ENCODE data around the gene SHANK3. TPM values are rescaled to one million over a fixed set of nuclear protein-coding genes. Genes with fewer than 3 reads are reported as not detected.

Gene SHANK3
- total and polyA plus RNA-seq, 2 of the 8 experiments (the other 6 are each of a cell fraction or from before 2014, with no cell fraction given), result 1.5 to 6.0 TPM

DNA sequence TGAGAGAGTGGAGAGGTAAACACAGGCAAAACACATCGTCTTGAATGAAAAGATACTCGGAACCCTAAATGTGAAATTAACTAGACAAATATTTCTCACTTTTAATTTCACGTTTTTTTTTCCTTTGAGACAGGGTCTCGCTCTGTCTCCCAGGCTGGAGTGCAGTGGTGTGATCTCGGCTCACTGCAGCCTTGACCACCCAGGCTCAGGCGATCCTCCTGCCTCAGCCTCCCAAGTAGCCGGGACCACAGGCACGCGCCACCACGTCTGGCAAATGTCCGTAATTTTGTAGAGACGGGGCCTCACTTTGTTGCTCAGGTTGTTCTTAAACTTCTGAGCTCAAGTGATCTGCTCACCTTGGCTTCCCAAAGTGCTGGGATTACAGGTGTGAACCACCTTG is 7.4 kb upstream of the SHANK3 start:
- no peak for FAIRE-seq
- no peaks in the 10 kb centered on the region for H3K4me1 ChIP-seq (replicated peaks in 1 of 4; ENCODE audit: control insufficient read depth in 3 of 4, insufficient read depth in 4 of 4, low read length in 3 of 4)
- TF ChIP-seq CBX5 (IDR thresholded peaks at IDR 0.05; ENCODE audit: low read depth, low read length), result no peak
- TF ChIP-seq JUND (IDR thresholded peaks at IDR 0.05; ENCODE audit: low read length), result no peak
- no peak for TF ChIP-seq KDM4A (IDR thresholded peaks at IDR 0.05; ENCODE audit: low read depth, low read length, severe bottlenecking)
- TF ChIP-seq SIRT6 (IDR thresholded peaks at IDR 0.05; ENCODE audit: low read length), result no peak
- TF ChIP-seq, protein P1, sequence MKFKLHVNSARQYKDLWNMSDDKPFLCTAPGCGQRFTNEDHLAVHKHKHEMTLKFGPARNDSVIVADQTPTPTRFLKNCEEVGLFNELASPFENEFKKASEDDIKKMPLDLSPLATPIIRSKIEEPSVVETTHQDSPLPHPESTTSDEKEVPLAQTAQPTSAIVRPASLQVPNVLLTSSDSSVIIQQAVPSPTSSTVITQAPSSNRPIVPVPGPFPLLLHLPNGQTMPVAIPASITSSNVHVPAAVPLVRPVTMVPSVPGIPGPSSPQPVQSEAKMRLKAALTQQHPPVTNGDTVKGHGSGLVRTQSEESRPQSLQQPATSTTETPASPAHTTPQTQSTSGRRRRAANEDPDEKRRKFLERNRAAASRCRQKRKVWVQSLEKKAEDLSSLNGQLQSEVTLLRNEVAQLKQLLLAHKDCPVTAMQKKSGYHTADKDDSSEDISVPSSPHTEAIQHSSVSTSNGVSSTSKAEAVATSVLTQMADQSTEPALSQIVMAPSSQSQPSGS (IDR thresholded peaks at IDR 0.05; ENCODE audit: low read length), result no peak
- no peak for TF ChIP-seq RFX5 (IDR thresholded peaks at IDR 0.05; ENCODE audit: borderline replicate concordance, low read depth, low read length)
- TF ChIP-seq HDAC6 (IDR thresholded peaks at IDR 0.05; ENCODE audit: low read depth, low read length), result no peak
- no peak for TF ChIP-seq TEAD4 (IDR thresholded peaks at IDR 0.05; ENCODE audit: low read depth, low read length)
- TF ChIP-seq, protein P2, sequence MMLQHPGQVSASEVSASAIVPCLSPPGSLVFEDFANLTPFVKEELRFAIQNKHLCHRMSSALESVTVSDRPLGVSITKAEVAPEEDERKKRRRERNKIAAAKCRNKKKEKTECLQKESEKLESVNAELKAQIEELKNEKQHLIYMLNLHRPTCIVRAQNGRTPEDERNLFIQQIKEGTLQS (IDR thresholded peaks at IDR 0.05; ENCODE audit: insufficient read depth, low read depth, low read length), result no peak
- TF ChIP-seq KDM1A (IDR thresholded peaks at IDR 0.05; ENCODE audit: borderline replicate concordance, low read length), result no peak
- TF ChIP-seq BACH1 (IDR thresholded peaks at IDR 0.05; ENCODE audit: low read length), result no peak

More for the DNA sequence above, 7.4 kb upstream of the SHANK3 start:
- no peak overlapping the region for H4K5ac ChIP-seq (ENCODE audit: insufficient read length, low read depth, low read length)
- DNase-seq (ENCODE audit: low read depth in 1 of 2, low spot score in 2 of 2), result no peak
- H3K9ac ChIP-seq (replicated peaks in 1 of 4; ENCODE audit: extremely low read depth in 1 of 4, low read depth in 3 of 4, low read length in 3 of 4), result no peak overlapping the region
- H2AFZ ChIP-seq (ENCODE audit: low read length), result no peak overlapping the region
- no peak overlapping the region for H2AK5ac ChIP-seq (ENCODE audit: low read depth, low read length)
- H2BK5ac ChIP-seq (ENCODE audit: low read depth, low read length), result no peak overlapping the region
- no peaks in the 10 kb centered on the region; a peak in 1 of 4 replicates for H3K9me3 ChIP-seq (ENCODE audit: insufficient read depth in 2 of 2, low read depth in 1 of 2, low read length in 1 of 2)
- WGBS, 2 experiments (ENCODE audit: extremely low coverage in 1 of 2, insufficient coverage in 1 of 2, insufficient read length in 1 of 2, insufficient replicate concordance in 2 of 2, low coverage in 1 of 2, low lambda C conversion rate in 2 of 2, missing lambda C conversion rate in 1 of 2), result 81% methylated on average over 10 of the region's 12 CpGs; no CpG with 5 or more reads in 1 of the 2 experiments
- no peaks in the 10 kb centered on the region for H3K79me1 ChIP-seq (ENCODE audit: low read depth, low read length)
- H2BK15ac ChIP-seq (ENCODE audit: low read length), result no peak overlapping the region
- no peak overlapping the region for H3K27ac ChIP-seq (ENCODE audit: low read depth, low read length)
- H2BK20ac ChIP-seq (ENCODE audit: low read length), result no peak overlapping the region
- no peak overlapping the region for H2BK12ac ChIP-seq (ENCODE audit: low read depth, low read length)
- no peak overlapping the region for H3K23ac ChIP-seq (ENCODE audit: insufficient read length)
- H4K91ac ChIP-seq (replicated peaks; ENCODE audit: insufficient read length, low read length), result no peak overlapping the region
- no peak overlapping the region for H3K14ac ChIP-seq (ENCODE audit: insufficient read length)
- no peak overlapping the region for H2BK120ac ChIP-seq (replicated peaks; ENCODE audit: low read depth, low read length)
- H3K4ac ChIP-seq (replicated peaks; ENCODE audit: insufficient read length, low read depth, low read length), result no peak overlapping the region
- no peaks in the 10 kb centered on the region for H4K20me1 ChIP-seq (replicated peaks in 1 of 2; ENCODE audit: control insufficient read depth in 1 of 2, insufficient read depth in 2 of 2, low read length in 2 of 2)
- ChIA-PET CTCF (ENCODE audit: partially characterized antibody) (interaction anchor here (0.9 to 2.3 kb wide), 3 partner anchors 26 to 44 kb away, joined by 4 to 6 read pairs (median 4); no protein-coding TSS in a partner anchor), POLR2A (ENCODE audit: partially characterized antibody) (interaction anchor here (0.6 kb wide), 1 partner anchor 296 kb away, joined by 3 read pairs; no protein-coding TSS in a partner anchor)
- no peaks in the 10 kb centered on the region; the same call in 1 of the 2 replicates for H3K23me2 ChIP-seq (ENCODE audit: low read depth, low read length)
- no peak overlapping the region for H3K4me3 ChIP-seq (ENCODE audit: extremely low read depth in 1 of 4, insufficient read depth in 2 of 4, low read depth in 3 of 4, low read length in 4 of 4)
- no peak overlapping the region for H3K18ac ChIP-seq (ENCODE audit: extremely low read depth, low read length)
- H3K36me3 ChIP-seq (ENCODE audit: control insufficient read depth in 2 of 4, insufficient read depth in 4 of 4, low read length in 3 of 4), result no peaks in the 10 kb centered on the region
- no peaks in the 10 kb centered on the region for H3K79me2 ChIP-seq (ENCODE audit: control insufficient read depth in 1 of 2, insufficient read depth in 2 of 2, low read length in 2 of 2)
- peaks cover 0 to 4% (median 0%) of the 10 kb centered on the region in 4 experiments; a peak in 3 of 7 replicates for H3K27me3 ChIP-seq (replicated peaks in 1 of 4; ENCODE audit: control insufficient read depth in 3 of 4, extremely low read depth in 1 of 4, insufficient read depth in 3 of 4, low read length in 3 of 4)
- H3K4me2 ChIP-seq (ENCODE audit: insufficient read depth in 1 of 2, low read depth in 2 of 2, low read length in 2 of 2), result no peak overlapping the region
- no peak overlapping the region for H4K8ac ChIP-seq (ENCODE audit: extremely low read depth, insufficient read depth, low read length)
- H3K56ac ChIP-seq (replicated peaks; ENCODE audit: insufficient read length, low read depth, low read length), result no peak overlapping the region
